Activated T-cell treated with anti-CD3 and anti-CD28 coated beads, Interleukin-2, amount 50 U/mL, for 72 hours (primary cell): Measurements from ENCODE around the gene TSHZ2. TPM values are rescaled to one million over a fixed set of nuclear protein-coding genes. Genes with fewer than 3 reads are reported as not detected.
"Not testable (repeated sequence)": the region's sequence is repeated elsewhere in the genome, so short reads cannot be mapped to it uniquely, and the experiment has no call there.

Experiments used
- ATAC-seq, 2 donors: fragments of 150-1000 bp; cut with Tn5 transposase; replicated peaks in 1 of 2; 2 replicates each; pipeline ENCODE4 v1.10.0; 2021; ENCODE audit warnings: moderate library complexity in 2 of 2, mild to moderate bottlenecking in 1 of 2
- DNase-seq, 2 donors: peaks; one replicate each; pipeline ENCODE4 v3.0.0; 2021 to 2022; ENCODE audit warnings: mixed read lengths in 1 of 2
- H3K27ac Mint-ChIP-seq: one replicate; pipeline ENCODE4 v1.8.0; 2022; ENCODE audit warnings: mild to moderate bottlenecking, moderate library complexity, mixed read lengths
- H3K27me3 Mint-ChIP-seq: one replicate; pipeline ENCODE4 v1.8.0; 2022; ENCODE audit warnings: low read depth, mixed read lengths
- H3K36me3 Mint-ChIP-seq, 2 donors: one replicate each; pipeline ENCODE4 v1.8.0; 2022; ENCODE audit warnings: mixed read lengths in 2 of 2, mild to moderate bottlenecking in 1 of 2; ENCODE audit not compliant: insufficient read depth in 2 of 2
- H3K4me1 Mint-ChIP-seq: one replicate; pipeline ENCODE4 v1.8.0; 2022; ENCODE audit warnings: low read depth, mixed read lengths
- H3K4me3 Mint-ChIP-seq, 2 donors: one replicate each; pipeline ENCODE4 v1.8.0; 2022; ENCODE audit warnings: mild to moderate bottlenecking in 2 of 2, mixed read lengths in 2 of 2, moderate library complexity in 2 of 2
- H3K9me3 Mint-ChIP-seq, 2 donors: one replicate each; pipeline ENCODE4 v1.8.0; 2022; ENCODE audit warnings: mixed read lengths in 2 of 2
- total RNA-seq, 2 donors: library from RNA; stranded (reverse); gene quantifications; one replicate each; pipeline ENCODE4 v1.2.3, GENCODE V29; 2022

The TSHZ2 gene
- total RNA-seq, 2 donors from 2014 or later, result 29.3 to 56.7 TPM

GRCh38 chr20:53536382-53536781, 564.2 kb downstream of the TSHZ2 start:
- not testable (repeated sequence) for ATAC-seq, H3K27ac Mint-ChIP-seq

GRCh38 chr20:53539516-53539915, 567.4 kb downstream of the TSHZ2 start:
- Mint-ChIP-seq H3K36me3 (no peaks in the 10 kb centered on the region), H3K27ac (no peak overlapping the region), H3K4me3 (no peak overlapping the region), H3K4me1 (no peaks in the 10 kb centered on the region), H3K9me3 (no peaks in the 10 kb centered on the region), H3K27me3 (no peaks in the 10 kb centered on the region)
- no peak for ATAC-seq
- no peak for DNase-seq

More at GRCh38 chr20:53536382-53536781, 564.2 kb downstream of the TSHZ2 start:
- not testable (repeated sequence) for DNase-seq, H3K9me3 Mint-ChIP-seq, H3K4me1 Mint-ChIP-seq, H3K36me3 Mint-ChIP-seq, H3K27me3 Mint-ChIP-seq, H3K4me3 Mint-ChIP-seq
